Gastroesophageal sphincter (tissue), 4 donors: Measurements from ENCODE around the gene SAMD14. TPM values are rescaled to one million over a fixed set of nuclear protein-coding genes. Genes with fewer than 3 reads are reported as not detected.

Experiments
- ATAC-seq: fragments of 150-250 bp; one replicate; pipeline ENCODE4 v1.9.1; 2016; ENCODE audit warnings: mild to moderate bottlenecking, moderate library complexity
- H3K27ac ChIP-seq, 4 donors: fragments of 200-600 bp; sonication (generic) in 3 of 4; 1 replicate in 3 of 4; 2 replicates in 1 of 4; pipeline ENCODE4 v1.5.1; 2016 to 2019
- H3K27me3 ChIP-seq: fragments of 200-600 bp; sonication (generic); one replicate; pipeline ENCODE4 v1.5.1; 2019
- H3K36me3 ChIP-seq, 2 donors: fragments of 200-600 bp; sonication (generic); one replicate each; pipeline ENCODE4 v1.5.1; 2019; ENCODE audit warnings: control low read depth in 1 of 2
- H3K4me1 ChIP-seq, 3 donors: fragments of 200-600 bp; sonication (generic); 1 replicate in 2 of 3; 2 replicates in 1 of 3; pipeline ENCODE4 v1.5.1; 2016 to 2019; ENCODE audit warnings: control low read depth in 2 of 3
- H3K4me3 ChIP-seq, 2 donors: fragments of 200-600 bp; sonication (generic); one replicate each; pipeline ENCODE4 v1.5.1; 2019; ENCODE audit warnings: mild to moderate bottlenecking in 1 of 2, moderate library complexity in 1 of 2
- H3K9me3 ChIP-seq, 3 donors: fragments of 200-600 bp; sonication (generic); one replicate each; pipeline ENCODE4 v1.5.1; 2017 to 2019; ENCODE audit warnings: control low read depth in 2 of 3
- CTCF ChIP-seq, 4 experiments: fragments of 200-600 bp in 2 of 4; fragments of 450-650 bp in 2 of 4; sonication (generic) in 1 of 4; IDR thresholded peaks; one replicate each; pipeline ENCODE4 v1.5.1; 2017 to 2019; ENCODE audit warnings: antibody characterized with exemption in 4 of 4, mild to moderate bottlenecking in 2 of 4, moderate library complexity in 2 of 4
- EP300 ChIP-seq: sonication (generic); formaldehyde crosslinking; IDR thresholded peaks from one replicate; pipeline ENCODE4 v1.6.1; 2017; ENCODE audit warnings: antibody characterized with exemption, mild to moderate bottlenecking
- POLR2A ChIP-seq, 2 donors: fragments of 450-650 bp; IDR thresholded peaks; one replicate each; pipeline ENCODE4 v1.6.1; 2017; ENCODE audit warnings: antibody characterized with exemption in 2 of 2, mild to moderate bottlenecking in 2 of 2, moderate library complexity in 1 of 2
- POLR2AphosphoS5 ChIP-seq: sonication (generic); formaldehyde crosslinking; IDR thresholded peaks from one replicate; pipeline ENCODE4 v1.6.1; 2017; ENCODE audit warnings: antibody characterized with exemption
- WGBS, 2 donors: methylation state at CpG; one replicate each; pipeline ENCODE4 v1.1.5; 2018; ENCODE audit warnings: low coverage in 1 of 2; 5-methylcytosine and 5-hydroxymethylcytosine counted together
- total RNA-seq, 4 donors: library from RNA; depleted of rRNA; stranded (reverse); fragments of >200 nt; gene quantifications; one replicate each; pipeline ENCODE4 v1.1.0, GENCODE V29; 2016

SAMD14 gene
- total RNA-seq, 4 donors from 2014 or later = 1.3 to 2.8 (median 2.3) TPM

- Histone ChIP-seq H3K27me3 (no peaks in the 10 kb centered on the region), H3K9me3 (no peaks in the 10 kb centered on the region), H3K27ac (peak overlapping the region in 3 of 4 donors; percentile 91 to 97 (median 95)), H3K4me3 (peak overlapping the region; percentile 47 to 89), H3K4me1 (peaks cover 0 to 83% (median 42%) of the 10 kb centered on the region in 3 donors), H3K36me3 (peaks cover 0 to 27% of the 10 kb centered on the region in 2 donors)
- ATAC-seq = no peak
- 0% methylated on average over 3 to 4 of the region's 5 CpGs for WGBS, 2 donors
- TF ChIP-seq EP300 (no peak), POLR2AphosphoS5 (no peak), POLR2A (IDR thresholded peaks at IDR 0.05) (no peak), CTCF (IDR thresholded peaks at IDR 0.05) (no peak)
These were observed 17.9 kb upstream of the SAMD14 start for GRCh38 chr17:50147841-50148225.

GRCh38 chr17:50146927-50147665 is 17.1 kb upstream of the SAMD14 start:
- Histone ChIP-seq H3K4me3 (peak overlapping the region; percentile 47 to 89), H3K9me3 (no peaks in the 10 kb centered on the region), H3K36me3 (peaks cover 0 to 35% of the 10 kb centered on the region in 2 donors), H3K4me1 (peaks cover 0 to 83% (median 36%) of the 10 kb centered on the region in 3 donors), H3K27me3 (no peaks in the 10 kb centered on the region), H3K27ac (peak overlapping the region in 3 of 4 donors; percentile 91 to 97 (median 95))
- 7 to 18% methylated on average over 3 to 9 of the region's 15 CpGs for WGBS, 2 donors
- no peak for ATAC-seq
- no peak for TF ChIP-seq EP300
- no peak for TF ChIP-seq POLR2AphosphoS5
- TF ChIP-seq CTCF (IDR thresholded peaks at IDR 0.05) = no peak
- TF ChIP-seq POLR2A (IDR thresholded peaks at IDR 0.05) = no peak

- Histone ChIP-seq H3K4me3 (peak overlapping the region in 1 of 2 donors; percentile 89), H3K4me1 (peaks cover 0 to 81% (median 36%) of the 10 kb centered on the region in 3 donors), H3K27me3 (no peaks in the 10 kb centered on the region), H3K9me3 (no peaks in the 10 kb centered on the region), H3K27ac (peak overlapping the region in 3 of 4 donors; percentile 91 to 97 (median 95)), H3K36me3 (peaks cover 0 to 42% of the 10 kb centered on the region in 2 donors)
- WGBS, 2 donors = no CpG with 5 or more reads among the region's 10 CpGs
- TF ChIP-seq EP300 (no peak), POLR2A (IDR thresholded peaks at IDR 0.05) (no peak), POLR2AphosphoS5 (no peak), CTCF (IDR thresholded peaks at IDR 0.05) (no peak)
- no peak for ATAC-seq
These were observed 16.4 kb upstream of the SAMD14 start for GRCh38 chr17:50146230-50146926.

- H3K27ac ChIP-seq = peak overlapping the region in 3 of 4 donors; percentile 91 to 97 (median 95)
- H3K27me3 ChIP-seq = no peaks in the 10 kb centered on the region
- 42 to 61% methylated on average over 2 to 8 of the region's 11 CpGs for WGBS, 2 donors
- peak overlapping the region in 1 of 2 donors; percentile 1 for H3K4me3 ChIP-seq
- peaks cover 0 to 84% (median 36%) of the 10 kb centered on the region in 3 donors for H3K4me1 ChIP-seq
- H3K9me3 ChIP-seq = no peaks in the 10 kb centered on the region
- TF ChIP-seq POLR2AphosphoS5 (no peak), EP300 (no peak), CTCF (IDR thresholded peaks at IDR 0.05) (no peak), POLR2A (IDR thresholded peaks at IDR 0.05) (no peak)
- peaks cover 0 to 49% of the 10 kb centered on the region in 2 donors for H3K36me3 ChIP-seq
- ATAC-seq = no peak
These were observed 15.7 kb upstream of the SAMD14 start for GRCh38 chr17:50145532-50146229.
